Measurements from ENCODE around the gene SH3RF3.

DNA sequence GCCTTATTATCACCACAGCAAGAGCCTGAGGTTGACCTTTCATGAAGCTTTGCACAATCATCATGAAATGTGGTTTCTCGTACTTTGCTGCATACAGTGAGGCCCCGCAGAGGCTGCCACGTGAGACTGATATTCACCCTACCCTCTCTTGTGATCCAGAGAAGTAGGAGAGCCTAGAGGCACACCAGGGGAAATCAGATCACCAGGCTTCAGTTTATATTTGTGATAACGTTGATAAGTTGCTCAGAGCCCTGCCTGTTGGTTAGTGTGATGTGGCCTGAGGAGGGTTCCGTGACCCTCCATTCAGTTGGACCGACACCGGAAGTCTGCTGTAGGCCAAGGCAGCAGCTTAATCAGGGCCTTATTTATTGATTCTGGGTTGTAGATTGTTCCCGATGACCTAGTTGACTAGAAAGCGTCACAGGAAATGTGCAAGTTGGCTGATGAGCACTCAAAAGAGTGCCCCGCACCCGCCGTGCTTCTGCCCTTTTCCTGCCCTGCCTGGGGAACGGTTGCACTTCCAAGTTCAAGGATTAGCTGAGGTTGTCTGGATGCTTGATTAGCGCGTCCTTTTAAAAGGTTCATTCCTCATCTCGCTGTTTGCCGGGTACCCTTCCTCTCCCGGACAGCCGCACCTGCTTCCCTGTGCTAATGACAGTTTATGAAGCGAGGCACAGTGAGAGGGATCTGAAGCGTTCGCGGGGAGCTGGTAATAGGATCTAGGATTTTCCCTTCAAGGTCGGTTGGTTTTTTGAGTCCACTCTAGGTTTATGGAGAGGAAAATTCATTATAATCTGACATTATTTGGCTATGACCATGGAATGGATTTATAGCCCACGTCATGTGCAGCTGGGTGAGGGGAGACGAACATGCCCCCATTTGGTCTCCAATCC, 146.4 kb downstream of the SH3RF3 start:
- TF ChIP-seq, protein P1, sequence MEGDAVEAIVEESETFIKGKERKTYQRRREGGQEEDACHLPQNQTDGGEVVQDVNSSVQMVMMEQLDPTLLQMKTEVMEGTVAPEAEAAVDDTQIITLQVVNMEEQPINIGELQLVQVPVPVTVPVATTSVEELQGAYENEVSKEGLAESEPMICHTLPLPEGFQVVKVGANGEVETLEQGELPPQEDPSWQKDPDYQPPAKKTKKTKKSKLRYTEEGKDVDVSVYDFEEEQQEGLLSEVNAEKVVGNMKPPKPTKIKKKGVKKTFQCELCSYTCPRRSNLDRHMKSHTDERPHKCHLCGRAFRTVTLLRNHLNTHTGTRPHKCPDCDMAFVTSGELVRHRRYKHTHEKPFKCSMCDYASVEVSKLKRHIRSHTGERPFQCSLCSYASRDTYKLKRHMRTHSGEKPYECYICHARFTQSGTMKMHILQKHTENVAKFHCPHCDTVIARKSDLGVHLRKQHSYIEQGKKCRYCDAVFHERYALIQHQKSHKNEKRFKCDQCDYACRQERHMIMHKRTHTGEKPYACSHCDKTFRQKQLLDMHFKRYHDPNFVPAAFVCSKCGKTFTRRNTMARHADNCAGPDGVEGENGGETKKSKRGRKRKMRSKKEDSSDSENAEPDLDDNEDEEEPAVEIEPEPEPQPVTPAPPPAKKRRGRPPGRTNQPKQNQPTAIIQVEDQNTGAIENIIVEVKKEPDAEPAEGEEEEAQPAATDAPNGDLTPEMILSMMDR (IDR thresholded peaks at IDR 0.05 in 4 of 5, conservative IDR thresholded peaks at IDR 0.05 in 1 of 5): no peak
- TF ChIP-seq POLR2A (IDR thresholded peaks at IDR 0.05): no peak
